Myocyte (in vitro differentiated cells): ENCODE data around the gene CDC14B. TPM values are rescaled to one million over a fixed set of nuclear protein-coding genes. Genes with fewer than 3 reads are reported as not detected.
"Not testable (repeated sequence)": the region's sequence is repeated elsewhere in the genome, so short reads cannot be mapped to it uniquely, and the experiment has no call there.

Experiments
- DNase-seq: peaks from one replicate; pipeline ENCODE4 v3.0.0-alpha.2; 2012; ENCODE audit warnings: low read depth
- total RNA-seq: library from RNA; depleted of rRNA; stranded (reverse); fragments of >200 nt; gene quantifications from 2 replicates; pipeline ENCODE4 v1.2.3, GENCODE V29; 2014

CDC14B gene
- total RNA-seq, 1 donor from 2014 or later: 22.7 TPM

- no peak for DNase-seq
Observed at GRCh38 chr9:96626912-96627311, 7.3 kb upstream of the CDC14B start.

GRCh38 chr9:96621618-96622017, 2.0 kb upstream of the CDC14B start:
- DNase-seq: no peak

- DNase-seq: no peak
Observed at GRCh38 chr9:96620832-96621269, 1.2 kb upstream of the CDC14B start.

GRCh38 chr9:96620181-96620514, 505 bp upstream of the CDC14B start:
- no peak for DNase-seq

- no peak for DNase-seq
Observed at GRCh38 chr9:96619124-96619465, 548 bp downstream of the CDC14B start.

- peak; percentile 84 for DNase-seq
Observed at GRCh38 chr9:96618209-96619123, 1.2 kb downstream of the CDC14B start.

GRCh38 chr9:96617439-96618185, 2.0 kb downstream of the CDC14B start:
- no peak for DNase-seq

- DNase-seq: no peak
Observed at GRCh38 chr9:96616817-96617438, 2.7 kb downstream of the CDC14B start.

- no peak for DNase-seq
Observed at GRCh38 chr9:96615411-96615810, 4.2 kb downstream of the CDC14B start.

GRCh38 chr9:96614664-96615063, 5.0 kb downstream of the CDC14B start:
- not testable (repeated sequence) for DNase-seq

- no peak for DNase-seq
Observed at GRCh38 chr9:96612966-96613589, 6.6 kb downstream of the CDC14B start.

- DNase-seq: peak; percentile 88
Observed at GRCh38 chr9:96612105-96612965, 7.3 kb downstream of the CDC14B start.

- no peak for DNase-seq
Observed at GRCh38 chr9:96611302-96611701, 8.3 kb downstream of the CDC14B start.

GRCh38 chr9:96609732-96610131, 9.9 kb downstream of the CDC14B start:
- no peak for DNase-seq

GRCh38 chr9:96607971-96608370, 11.7 kb downstream of the CDC14B start:
- DNase-seq: no peak

GRCh38 chr9:96605328-96605727, 14.3 kb downstream of the CDC14B start:
- DNase-seq: no peak

GRCh38 chr9:96604004-96604319, 15.7 kb downstream of the CDC14B start:
- no peak for DNase-seq

GRCh38 chr9:96603305-96604003, 16.2 kb downstream of the CDC14B start:
- peak; percentile 49 for DNase-seq

- DNase-seq: no peak
Observed at GRCh38 chr9:96599298-96599697, 20.3 kb downstream of the CDC14B start.

- DNase-seq: no peak
Observed at GRCh38 chr9:96596601-96597111, 23.0 kb downstream of the CDC14B start.
